Spleen (tissue), 11 donors: Measurements from ENCODE around the gene ARFIP1. TPM values are rescaled to one million over a fixed set of nuclear protein-coding genes. Genes with fewer than 3 reads are reported as not detected.

Experiments used
- DNase-seq: peaks from one replicate; pipeline ENCODE4 v3.0.0-alpha.2; 2020
- H3K27ac ChIP-seq, 8 donors: fragments of 200-600 bp; sonication (generic) in 7 of 8; 1 replicate in 4 of 8; 2 replicates in 4 of 8; pipeline versions ENCODE4 v1.5.0 to v1.8.0; 2016 to 2021; ENCODE audit warnings: inconsistent platforms in 4 of 8, mild to moderate bottlenecking in 4 of 8, moderate library complexity in 1 of 8
- H3K27me3 ChIP-seq, 7 donors: fragments of 200-600 bp; sonication (generic) in 6 of 7; replicated peaks in 1 of 7; 1 replicate in 4 of 7; 2 replicates in 3 of 7; pipeline versions ENCODE4 v1.5.0 to v1.8.0; 2016 to 2021; ENCODE audit warnings: inconsistent platforms in 3 of 7, mild to moderate bottlenecking in 1 of 7
- H3K36me3 ChIP-seq, 6 donors: fragments of 200-600 bp; sonication (generic) in 5 of 6; 1 replicate in 4 of 6; 2 replicates in 2 of 6; pipeline versions ENCODE4 v1.5.0 to v1.8.0; 2016 to 2021; ENCODE audit warnings: inconsistent platforms in 2 of 6
- H3K4me1 ChIP-seq, 6 donors: fragments of 200-600 bp; sonication (generic) in 5 of 6; 1 replicate in 3 of 6; 2 replicates in 3 of 6; pipeline versions ENCODE4 v1.5.0 to v1.8.0; 2016 to 2021; ENCODE audit warnings: inconsistent platforms in 3 of 6
- H3K4me3 ChIP-seq, 8 donors: fragments of 200-600 bp; sonication (generic) in 7 of 8; 1 replicate in 4 of 8; 2 replicates in 4 of 8; pipeline versions ENCODE4 v1.5.0 to v1.8.0; 2016 to 2021; ENCODE audit warnings: inconsistent platforms in 4 of 8, mild to moderate bottlenecking in 4 of 8, moderate library complexity in 2 of 8
- H3K9me3 ChIP-seq, 8 donors: fragments of 200-600 bp; sonication (generic) in 7 of 8; 1 replicate in 4 of 8; 2 replicates in 4 of 8; pipeline versions ENCODE4 v1.5.0 to v1.8.0; 2016 to 2021; ENCODE audit warnings: inconsistent platforms in 4 of 8
- POLR2A ChIP-seq, 3 donors: fragments of 450-650 bp; IDR thresholded peaks; one replicate each; pipeline ENCODE4 v1.5.1; 2017; ENCODE audit warnings: antibody characterized with exemption in 3 of 3, mild to moderate bottlenecking in 1 of 3
- POLR2AphosphoS5 ChIP-seq, 3 donors: sonication (generic); formaldehyde crosslinking; IDR thresholded peaks; one replicate each; pipeline ENCODE4 v1.5.1; 2017; ENCODE audit warnings: antibody characterized with exemption in 3 of 3
- WGBS, 5 donors: extraction: QIAGEN DNeasy Blood & Tissue Kit in 3 of 5; methylation state at CpG; one replicate each; pipeline versions ENCODE4 v1.1.5 to v1.1.7; 2013 to 2018; 5-methylcytosine and 5-hydroxymethylcytosine counted together
- intact Hi-C: fragments of 100-400 bp; cut with DNase I; formaldehyde crosslinking; loops from one replicate; pipeline ENCODE4 v1.15.0; 2023; ENCODE audit warnings: low total_unique reads
- polyA plus RNA-seq, 3 donors: library from polyadenylated mRNA; stranded (reverse); fragments of 200-250 nt; gene quantifications; one replicate each; pipeline ENCODE4 v1.2.1, GENCODE V29; 2013
- total RNA-seq, 7 donors: library from RNA; depleted of rRNA in 3 of 7; stranded (reverse); fragments of >200 nt in 3 of 7; fragmentation: NEBNext Ultra II Directional in 4 of 7; extraction: Animal tissue kit (Norgen Biotek cat#: 25700) in 4 of 7; gene quantifications; one replicate each; pipeline versions ENCODE4 v1.1.0 to v1.2.1, GENCODE V29; 2016 to 2021
- TF ChIP-seq, protein P1 (sequence below), 11 experiments: fragments of 200-600 bp in 7 of 11; fragments of 450-650 bp in 4 of 11; sonication (generic) in 4 of 11; IDR thresholded peaks in 8 of 11; conservative IDR thresholded peaks in 3 of 11; 1 replicate in 7 of 11; 2 replicates in 4 of 11; pipeline versions ENCODE4 v1.4.0 to v1.8.0; 2016 to 2021; ENCODE audit warnings: antibody characterized with exemption in 11 of 11, inconsistent platforms in 4 of 11, mild to moderate bottlenecking in 1 of 11
- donor health status: healthy with polysubstance abuse.
- donor health status: DM: no; HTN: no; CAD: no; lungs with moderate emphysema.
- donor health status: DM: no; HTN: no; CAD: no.
- donor health status: Bipolar disorder and iron deficiency.
- donor health status: healthy.
- donor health status: DM: no; HTN: no; CAD: no.
- donor health status: DM: yes; HTN: yes; CAD: no.

The ARFIP1 gene
- total and polyA plus RNA-seq, 10 donors = 13.9 to 35.0 (median 26.8) TPM

GRCh38 chr4:152943672-152944071 lies 163.9 kb downstream of the ARFIP1 start:
- Histone ChIP-seq H3K4me3 (no peak overlapping the region), H3K9me3 (no peaks in the 10 kb centered on the region), H3K27me3 (peaks cover 0 to 19% (median 3%) of the 10 kb centered on the region in 7 donors), H3K36me3 (peaks cover 0 to 11% (median 0%) of the 10 kb centered on the region in 6 donors), H3K4me1 (peaks cover 0 to 37% (median 13%) of the 10 kb centered on the region in 6 donors), H3K27ac (peak overlapping the region in 1 of 8 donors; percentile 19)
- intact Hi-C loops = no loop called here
- TF ChIP-seq POLR2A (IDR thresholded peaks at IDR 0.05) (no peak), POLR2AphosphoS5 (IDR thresholded peaks at IDR 0.05) (no peak)
- TF ChIP-seq, protein P1, sequence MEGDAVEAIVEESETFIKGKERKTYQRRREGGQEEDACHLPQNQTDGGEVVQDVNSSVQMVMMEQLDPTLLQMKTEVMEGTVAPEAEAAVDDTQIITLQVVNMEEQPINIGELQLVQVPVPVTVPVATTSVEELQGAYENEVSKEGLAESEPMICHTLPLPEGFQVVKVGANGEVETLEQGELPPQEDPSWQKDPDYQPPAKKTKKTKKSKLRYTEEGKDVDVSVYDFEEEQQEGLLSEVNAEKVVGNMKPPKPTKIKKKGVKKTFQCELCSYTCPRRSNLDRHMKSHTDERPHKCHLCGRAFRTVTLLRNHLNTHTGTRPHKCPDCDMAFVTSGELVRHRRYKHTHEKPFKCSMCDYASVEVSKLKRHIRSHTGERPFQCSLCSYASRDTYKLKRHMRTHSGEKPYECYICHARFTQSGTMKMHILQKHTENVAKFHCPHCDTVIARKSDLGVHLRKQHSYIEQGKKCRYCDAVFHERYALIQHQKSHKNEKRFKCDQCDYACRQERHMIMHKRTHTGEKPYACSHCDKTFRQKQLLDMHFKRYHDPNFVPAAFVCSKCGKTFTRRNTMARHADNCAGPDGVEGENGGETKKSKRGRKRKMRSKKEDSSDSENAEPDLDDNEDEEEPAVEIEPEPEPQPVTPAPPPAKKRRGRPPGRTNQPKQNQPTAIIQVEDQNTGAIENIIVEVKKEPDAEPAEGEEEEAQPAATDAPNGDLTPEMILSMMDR (IDR thresholded peaks at IDR 0.05 in 8 of 11, conservative IDR thresholded peaks at IDR 0.05 in 3 of 11) = no peak
- WGBS, 5 donors = 80 to 85% (median 83%) methylated on average over 6 of the region's 6 CpGs
- DNase-seq = no peak

GRCh38 chr4:152944666-152945320 lies 165.0 kb downstream of the ARFIP1 start:
- Histone ChIP-seq H3K36me3 (peaks cover 0 to 11% (median 0%) of the 10 kb centered on the region in 6 donors), H3K27ac (peak overlapping the region in 1 of 8 donors; percentile 19), H3K27me3 (peaks cover 0 to 7% (median 0%) of the 10 kb centered on the region in 7 donors), H3K9me3 (no peaks in the 10 kb centered on the region), H3K4me1 (peaks cover 0 to 26% (median 10%) of the 10 kb centered on the region in 6 donors), H3K4me3 (no peak overlapping the region)
- no peak for DNase-seq
- intact Hi-C loops = no loop called here
- WGBS, 5 donors = 57 to 68% (median 58%) methylated on average over 4 of the region's 4 CpGs
- TF ChIP-seq, protein P1 (IDR thresholded peaks at IDR 0.05 in 8 of 11, conservative IDR thresholded peaks at IDR 0.05 in 3 of 11) = no peak
- TF ChIP-seq POLR2AphosphoS5 (IDR thresholded peaks at IDR 0.05) (no peak), POLR2A (IDR thresholded peaks at IDR 0.05) (no peak)

GRCh38 chr4:152945639-152946038 lies 165.9 kb downstream of the ARFIP1 start:
- Histone ChIP-seq H3K9me3 (no peaks in the 10 kb centered on the region), H3K4me1 (peaks cover 0 to 26% (median 10%) of the 10 kb centered on the region in 6 donors), H3K36me3 (peaks cover 0 to 11% (median 0%) of the 10 kb centered on the region in 6 donors), H3K27ac (no peak overlapping the region), H3K4me3 (no peak overlapping the region), H3K27me3 (no peaks in the 10 kb centered on the region)
- no peak for DNase-seq
- intact Hi-C loops = no loop called here
- TF ChIP-seq POLR2AphosphoS5 (IDR thresholded peaks at IDR 0.05) (no peak), POLR2A (IDR thresholded peaks at IDR 0.05) (no peak)
- TF ChIP-seq, protein P1 (IDR thresholded peaks at IDR 0.05 in 8 of 11, conservative IDR thresholded peaks at IDR 0.05 in 3 of 11) = no peak
- 94 to 96% (median 95%) methylated on average over 9 of the region's 9 CpGs for WGBS, 5 donors

DNA sequence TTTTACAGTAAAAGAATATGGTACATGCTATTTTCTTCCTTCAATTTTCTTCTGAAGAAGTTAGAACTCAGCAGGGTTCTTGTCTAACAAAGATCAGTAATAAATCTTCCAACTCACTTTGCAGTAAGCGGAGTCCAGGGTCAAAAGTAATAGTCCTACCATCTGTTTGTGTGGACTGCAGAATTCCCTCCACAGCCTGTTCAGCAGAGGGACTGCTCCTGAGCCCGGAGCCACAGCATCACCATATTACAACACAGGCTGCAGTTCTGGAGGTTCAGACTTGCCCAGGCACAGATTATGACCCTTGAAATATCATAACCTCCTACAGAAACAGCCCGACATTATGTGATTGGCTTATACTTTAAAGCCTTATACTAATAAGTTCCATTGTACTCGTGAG lies 166.7 kb downstream of the ARFIP1 start:
- TF ChIP-seq, protein P1 (IDR thresholded peaks at IDR 0.05 in 8 of 11, conservative IDR thresholded peaks at IDR 0.05 in 3 of 11) = no peak
- TF ChIP-seq POLR2A (IDR thresholded peaks at IDR 0.05) = no peak
- no peak for TF ChIP-seq POLR2AphosphoS5 (IDR thresholded peaks at IDR 0.05)
- no peak overlapping the region for H3K27ac ChIP-seq
- H3K9me3 ChIP-seq = no peaks in the 10 kb centered on the region
- H3K4me1 ChIP-seq = peaks cover 0 to 26% (median 10%) of the 10 kb centered on the region in 6 donors
- intact Hi-C loops = no loop called here
- no peak for DNase-seq
- 89 to 96% (median 92%) methylated on average over 4 of the region's 4 CpGs for WGBS, 5 donors
- no peaks in the 10 kb centered on the region for H3K27me3 ChIP-seq
- no peak overlapping the region for H3K4me3 ChIP-seq
- H3K36me3 ChIP-seq = peaks cover 0 to 11% (median 0%) of the 10 kb centered on the region in 6 donors
